K562 (cell line): Measurements from ENCODE around the gene POLR3H. TPM values are rescaled to one million over a fixed set of nuclear protein-coding genes. Genes with fewer than 3 reads are reported as not detected.

Experiments
- ATAC-seq: fragments of 200-7000 bp; cut with Tn5 transposase; 3 replicates; pipeline ENCODE4 v1.9.1; 2020; ENCODE audit warnings: moderate library complexity
- BruUV-seq: library from RNA; stranded (reverse); fragments of 400-500 nt; replicated peaks from 2 replicates; lab custom pipeline; 2021; lab: Mats Ljungman, UMichigan
- CTCF ChIA-PET: fragments of 300-600 bp; formaldehyde crosslinking; extraction: SDS; loops from one replicate; lab custom pipeline; 2021; ENCODE audit warnings: low intra/inter-chr PET ratio; lab: Yijun Ruan, JAX
- POLR2A ChIA-PET: fragments of 300-600, 350-650 bp; sonication (Branson Sonifier 250); formaldehyde crosslinking; extraction: SDS; loops from one replicate; lab custom pipeline; 2021; ENCODE audit warnings: antibody characterized with exemption, inconsistent platforms; lab: Yijun Ruan, JAX
- DNase-seq, 4 experiments: peaks; one replicate each; pipeline versions ENCODE4 v3.0.0 to v3.0.0-alpha.2; 2011 to 2018; ENCODE audit warnings: low spot score in 3 of 4, mixed read lengths in 3 of 4; ENCODE audit errors: extremely low read depth in 1 of 4
- FAIRE-seq: peaks from 2 replicates; lab custom pipeline; 2011; peaks lifted over from hg19 to GRCh38; lab: Jason Lieb, UNC
- H2AFZ ChIP-seq: 2 replicates; pipeline ENCODE4 v1.6.0; 2011; ENCODE audit warnings: low read depth, low read length, control low read depth, inconsistent platforms
- H3K27ac ChIP-seq: fragments of 200-600 bp; 3 replicates; pipeline ENCODE4 v1.8.0; 2011; ENCODE audit warnings: low read depth, mild to moderate bottlenecking, control low read depth, inconsistent platforms, low read length, moderate library complexity, mixed read lengths; ENCODE audit errors: extremely low read depth
- H3K27me3 ChIP-seq, 2 experiments: fragments of 300-600 bp in 1 of 2; 2 replicates in 1 of 2; 3 replicates in 1 of 2; pipeline versions ENCODE4 v1.6.0 to v1.8.0; 2011; ENCODE audit warnings: inconsistent platforms in 2 of 2, low read length in 2 of 2, mild to moderate bottlenecking in 1 of 2, mixed read lengths in 1 of 2, moderate library complexity in 1 of 2; ENCODE audit not compliant: control insufficient read depth in 2 of 2, insufficient read depth in 2 of 2
- H3K36me3 ChIP-seq: fragments of 300-600 bp; 3 replicates; pipeline ENCODE4 v1.8.0; 2011; ENCODE audit warnings: mild to moderate bottlenecking, low read length, inconsistent platforms; ENCODE audit not compliant: control insufficient read depth, insufficient read depth
- H3K4me1 ChIP-seq, 2 experiments: fragments of 200-600 bp in 1 of 2; replicated peaks in 1 of 2; 2 replicates in 1 of 2; 3 replicates in 1 of 2; pipeline versions ENCODE4 v1.5.1 to v1.8.0; 2011; ENCODE audit warnings: inconsistent platforms in 2 of 2, low read length in 2 of 2, mild to moderate bottlenecking in 1 of 2, mixed read lengths in 1 of 2, moderate library complexity in 1 of 2; ENCODE audit not compliant: control insufficient read depth in 2 of 2, insufficient read depth in 2 of 2
- H3K4me2 ChIP-seq: 2 replicates; pipeline ENCODE4 v1.6.1; 2011; ENCODE audit warnings: low read length, control low read depth, inconsistent platforms, mixed read lengths; ENCODE audit not compliant: insufficient read depth
- H3K4me3 ChIP-seq: fragments of 200-600 bp; sonication (generic), shearing (Covaris generic); 2 replicates; pipeline ENCODE4 v1.5.1; 2016; ENCODE audit warnings: control low read depth, inconsistent platforms
- H3K79me2 ChIP-seq: fragments of 200-600 bp; 3 replicates; pipeline ENCODE4 v1.8.0; 2011; ENCODE audit warnings: low read length, inconsistent platforms; ENCODE audit not compliant: control insufficient read depth, insufficient read depth
- H3K9ac ChIP-seq, 2 experiments: 2 replicates each; pipeline versions ENCODE4 v1.6.0 to v1.6.1; 2011; ENCODE audit warnings: low read depth in 2 of 2, low read length in 2 of 2, control low read depth in 1 of 2, inconsistent platforms in 1 of 2, mild to moderate bottlenecking in 1 of 2, mixed read lengths in 1 of 2; ENCODE audit not compliant: insufficient read depth in 1 of 2
- H3K9me1 ChIP-seq: one replicate; pipeline ENCODE4 v1.6.0; 2011; ENCODE audit warnings: inconsistent platforms, mild to moderate bottlenecking, low read length, moderate library complexity; ENCODE audit not compliant: control insufficient read depth, insufficient read depth
- H3K9me3 ChIP-seq: replicated peaks from 2 replicates; pipeline ENCODE4 v1.5.1; 2011; ENCODE audit warnings: low read depth, low read length, inconsistent platforms; ENCODE audit not compliant: control insufficient read depth, insufficient read depth
- H4K20me1 ChIP-seq: replicated peaks from 2 replicates; pipeline ENCODE4 v1.6.1; 2011; ENCODE audit warnings: low read length, inconsistent platforms, mixed read lengths; ENCODE audit not compliant: control insufficient read depth, insufficient read depth
- CHCHD3 ChIP-seq: fragments of 250-450 bp; sonication (Bioruptor Pico); IDR thresholded peaks from 2 replicates; pipeline ENCODE4 v2.1.2; 2022; ENCODE audit warnings: mild to moderate bottlenecking
- MBD2 ChIP-seq: sonication (generic); IDR thresholded peaks from 2 replicates; pipeline ENCODE4 v1.6.1; 2016; ENCODE audit warnings: low read depth, borderline replicate concordance
- NFIC ChIP-seq: fragments of 450-650 bp; IDR thresholded peaks from 2 replicates; pipeline ENCODE4 v1.6.1; 2017; ENCODE audit warnings: mild to moderate bottlenecking, inconsistent platforms
- WGBS: fragments of 100-300 bp; shearing (Covaris generic); methylation state at CpG from one replicate; pipeline ENCODE4 v1.1.6; 2016; ENCODE audit warnings: low coverage, mixed read lengths; ENCODE audit not compliant: insufficient coverage; ENCODE audit errors: missing lambda C conversion rate; 5-methylcytosine and 5-hydroxymethylcytosine counted together
- in situ Hi-C: fragments of 300-500 bp; cut with MboI; formaldehyde crosslinking; loops from 4 replicates; pipeline ENCODE4 v1.15.0; 2018; ENCODE audit warnings: inconsistent platforms, mixed read lengths
- intact Hi-C: fragments of 100-400 bp; cut with micrococcal nuclease; formaldehyde crosslinking; loops from 2 replicates; pipeline ENCODE4 v1.14.2; 2022
- polyA plus RNA-seq, 8 experiments: library from polyadenylated mRNA; depleted of rRNA in 4 of 8; stranded (reverse) in 5 of 8; unstranded in 3 of 8; fragments of >200 nt; fragmentation: Nextera tagmentation in 2 of 8; fragmentation: Illumina TruSeq in 1 of 8; extraction: Ambion mirVana in 2 of 8; extraction: Trizol in 1 of 8; gene quantifications; 2 replicates each; pipeline versions ENCODE4 v1.2.1 to v1.2.3, GENCODE V29; 2011 to 2014; ENCODE audit warnings: inconsistent platforms in 1 of 8, missing spikeins in 1 of 8
- total RNA-seq, 7 experiments: library from RNA; depleted of rRNA in 6 of 7; stranded (reverse); fragments of >200 nt in 6 of 7; fragmentation: Illumina TruSeq in 2 of 7; extraction: Trizol in 2 of 7; gene quantifications; 2 replicates each; pipeline versions ENCODE4 v1.2.1 to v1.2.3, GENCODE V29; 2011 to 2021; ENCODE audit warnings: low replicate concordance in 1 of 7
- TF ChIP-seq, protein P1 (sequence below), 2 experiments: IDR thresholded peaks; 2 replicates each; pipeline ENCODE4 v1.6.1; 2011; ENCODE audit warnings: borderline replicate concordance in 1 of 2, control low read depth in 1 of 2, low read depth in 1 of 2, low read length in 1 of 2, mild to moderate bottlenecking in 1 of 2, mixed read lengths in 1 of 2, moderate library complexity in 1 of 2; ENCODE audit not compliant: insufficient read depth in 1 of 2, insufficient read length in 1 of 2, poor library complexity in 1 of 2, severe bottlenecking in 1 of 2; ENCODE audit errors: extremely low read depth in 1 of 2

POLR3H gene
- total and polyA plus RNA-seq, 9 of the 15 experiments (the other 6 are each of a cell fraction or from before 2014, with no cell fraction given), result 5.3 to 48.4 (median 22.2) TPM

DNA sequence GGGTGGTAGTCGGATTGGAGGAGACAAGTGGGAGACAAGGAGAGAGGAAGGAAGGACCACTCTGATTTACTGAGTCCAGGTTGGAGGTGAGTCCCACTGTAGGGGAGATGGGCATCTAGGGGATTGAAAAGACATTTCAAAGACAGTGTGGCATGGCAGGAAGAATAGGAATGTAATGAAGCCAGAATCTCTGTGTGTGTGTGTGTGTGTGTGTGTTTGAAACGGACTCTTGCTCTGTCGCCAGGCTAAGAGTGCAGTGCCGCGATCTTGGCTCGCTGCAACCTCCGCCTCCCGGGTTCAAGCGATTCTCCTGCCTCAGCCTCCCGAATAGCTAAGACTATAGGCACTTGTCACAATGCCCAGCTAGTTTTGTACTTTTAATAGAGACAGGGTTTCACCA, 12.3 kb upstream of the POLR3H start (continued):
- TF ChIP-seq, protein P1, sequence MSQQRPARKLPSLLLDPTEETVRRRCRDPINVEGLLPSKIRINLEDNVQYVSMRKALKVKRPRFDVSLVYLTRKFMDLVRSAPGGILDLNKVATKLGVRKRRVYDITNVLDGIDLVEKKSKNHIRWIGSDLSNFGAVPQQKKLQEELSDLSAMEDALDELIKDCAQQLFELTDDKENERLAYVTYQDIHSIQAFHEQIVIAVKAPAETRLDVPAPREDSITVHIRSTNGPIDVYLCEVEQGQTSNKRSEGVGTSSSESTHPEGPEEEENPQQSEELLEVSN (IDR thresholded peaks at IDR 0.05; ENCODE audit: borderline replicate concordance in 1 of 2, extremely low read depth in 1 of 2, insufficient read depth in 1 of 2, insufficient read length in 1 of 2, low read depth in 1 of 2, low read length in 1 of 2, poor library complexity in 1 of 2, severe bottlenecking in 1 of 2), result no peak

DNA sequence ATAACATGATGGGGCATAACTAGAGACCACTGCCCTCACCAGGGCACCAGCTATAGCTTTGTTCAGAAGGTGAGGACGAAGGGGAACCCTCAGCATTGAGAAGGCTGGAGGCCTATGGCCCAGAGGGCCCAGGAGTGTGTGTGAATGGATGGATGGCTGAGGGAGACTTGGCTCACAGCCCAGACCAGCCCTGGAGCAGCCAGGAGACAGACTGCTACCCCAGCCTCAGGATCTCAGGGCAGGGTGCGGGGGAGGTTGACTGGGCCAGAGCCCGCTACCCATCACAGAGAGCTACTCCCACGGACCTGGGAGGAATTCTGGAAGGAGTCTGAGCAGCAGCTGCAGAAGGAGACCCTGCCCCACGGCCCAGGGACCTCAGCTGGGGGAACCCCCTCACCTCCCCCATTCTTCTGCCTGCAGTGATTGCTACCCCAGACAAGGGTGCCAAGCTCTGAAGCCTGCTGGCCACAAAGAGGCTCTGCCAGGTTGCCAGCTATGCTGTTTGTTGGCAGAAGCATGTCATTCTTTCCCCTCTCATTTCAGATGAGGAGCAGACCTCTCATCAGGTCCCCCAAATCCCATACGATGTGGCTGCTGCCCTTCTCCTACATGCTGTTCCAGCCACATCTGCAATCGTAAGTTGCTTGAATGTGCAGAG, 11.2 kb upstream of the POLR3H start:
- 53% methylated on average over 4 of the region's 7 CpGs for WGBS
- no peak; the same call in 2 of the 3 replicates for ATAC-seq
- H3K27ac ChIP-seq, result no peak overlapping the region

More for the DNA sequence above, 11.2 kb upstream of the POLR3H start:
- Histone ChIP-seq H3K9me3 (no peaks in the 10 kb centered on the region), H3K79me2 (no peaks in the 10 kb centered on the region), H3K4me3 (no peak overlapping the region), H3K9me1 (no peaks in the 10 kb centered on the region), H4K20me1 (no peaks in the 10 kb centered on the region), H3K4me1 (peaks cover 0 to 12% of the 10 kb centered on the region in 2 experiments; a peak in 2 of 5 replicates), H2AFZ (no peak overlapping the region), H3K9ac (peak overlapping the region in 1 of 2 experiments; percentile 19; a peak in 1 of 4 replicates), H3K4me2 (no peak overlapping the region), H3K27me3 (no peaks in the 10 kb centered on the region), H3K36me3 (no peaks in the 10 kb centered on the region)
- no TSS peak for BruUV-seq
- FAIRE-seq, result no peak
- CTCF ChIA-PET, result interaction anchor here (0.8 to 1.0 kb wide), 2 partner anchors 43 to 111 kb away, joined by 3 read pairs; no protein-coding TSS in a partner anchor
- no peak for DNase-seq
- no peak for TF ChIP-seq CHCHD3 (CRISPR knock-in tag)
- TF ChIP-seq NFIC, result peak; percentile 44
- TF ChIP-seq MBD2, result no peak
- in situ Hi-C loops (no loop called here), intact Hi-C loops (no loop called here)
- POLR2A ChIA-PET, result interaction anchor here (0.6 kb wide), 3 partner anchors 18 to 215 kb away, joined by 3 read pairs; no protein-coding TSS in a partner anchor
